Measurements from ENCODE around the gene QKI.

The QKI gene

GRCh38 chr6:163487606-163488005 is 73.1 kb downstream of the QKI start:
- no peak for DNase-seq (ENCODE audit: low read depth)

- DNase-seq (ENCODE audit: low read depth), result no peak
These were observed 75.1 kb downstream of the QKI start for GRCh38 chr6:163489584-163489983.

DNA sequence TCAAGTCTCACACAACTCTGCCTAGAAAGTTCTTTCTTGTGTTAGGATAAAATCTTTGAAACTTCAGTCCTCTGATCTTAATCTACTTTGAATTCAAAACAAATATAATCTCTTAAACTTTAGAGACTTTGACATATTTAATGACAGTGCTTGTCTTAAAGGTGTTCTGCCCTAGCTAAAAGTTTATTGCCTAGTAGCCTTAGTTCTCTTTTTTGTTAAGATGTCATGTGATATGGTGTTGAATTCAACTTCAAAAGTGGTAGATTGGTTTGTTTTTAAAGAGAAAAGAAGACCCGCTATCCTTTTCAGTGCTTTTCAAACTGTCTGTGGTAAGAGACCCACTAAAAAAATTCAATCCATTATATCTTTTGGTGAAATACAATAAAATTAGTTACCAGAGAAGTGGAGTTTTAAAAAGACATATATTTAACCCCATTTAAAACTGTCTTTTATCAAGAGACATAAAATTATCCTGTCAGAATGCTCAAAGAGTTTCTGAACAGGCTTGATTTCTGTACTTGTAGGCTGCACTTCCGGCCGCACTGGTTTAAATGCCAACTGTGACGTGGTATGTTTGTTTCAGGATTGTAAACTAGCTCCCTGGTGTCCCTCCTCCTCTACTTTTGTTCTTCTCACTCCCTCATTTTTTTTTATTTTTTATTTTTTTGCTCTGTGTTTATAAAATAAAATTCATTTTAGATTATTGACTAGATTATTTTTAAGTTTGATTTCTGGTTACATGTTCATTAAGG is 76.5 kb downstream of the QKI start:
- DNase-seq (ENCODE audit: low read depth), result no peak

DNA sequence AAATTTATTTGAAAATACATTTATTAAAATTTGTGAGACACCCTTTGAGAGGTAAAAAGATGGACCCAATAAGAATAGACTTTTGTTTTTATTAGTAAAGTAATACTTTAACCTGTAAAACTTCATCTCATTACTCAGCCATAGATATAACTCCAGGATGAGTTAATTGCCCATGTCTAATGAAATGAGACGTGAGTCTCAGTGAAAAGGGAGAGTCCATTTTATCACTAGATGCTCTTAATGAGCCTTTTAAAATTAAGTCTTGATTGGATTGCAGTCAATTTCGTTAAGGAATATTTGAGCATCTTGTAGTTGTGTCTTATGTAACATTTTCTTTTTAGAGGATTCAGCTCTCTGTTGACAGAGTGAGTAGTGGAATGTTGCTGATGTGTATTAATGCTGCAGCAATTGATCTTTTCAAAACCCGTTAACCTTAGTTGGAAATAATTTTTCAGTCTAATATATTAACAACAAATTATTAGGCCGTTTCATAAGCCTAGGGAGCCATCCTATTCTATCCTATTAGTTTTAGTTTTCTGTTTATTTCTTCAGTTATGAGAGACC is 77.3 kb downstream of the QKI start:
- DNase-seq (ENCODE audit: low read depth), result no peak

DNA sequence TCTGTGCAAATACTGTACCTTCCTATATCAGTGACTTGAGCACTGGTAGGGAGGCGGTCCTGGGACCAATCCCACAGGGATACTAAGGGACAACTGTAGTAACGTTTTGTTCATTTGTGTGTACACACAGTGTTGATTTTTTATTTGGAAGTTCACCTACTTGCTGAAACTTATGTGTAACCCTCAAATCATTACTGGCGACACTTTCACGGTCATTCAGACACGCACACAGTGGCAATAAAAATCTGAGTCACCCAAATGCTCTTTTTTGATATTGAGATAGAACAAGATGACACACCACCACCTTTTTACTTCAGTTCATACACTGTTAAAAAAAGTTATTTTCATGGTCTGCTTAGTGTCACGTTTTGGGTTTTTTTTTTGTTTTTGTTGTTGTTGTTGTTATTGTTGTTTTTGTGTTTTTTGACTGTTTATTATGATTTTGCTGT is 79.8 kb downstream of the QKI start:
- DNase-seq (ENCODE audit: low read depth), result no peak

DNA sequence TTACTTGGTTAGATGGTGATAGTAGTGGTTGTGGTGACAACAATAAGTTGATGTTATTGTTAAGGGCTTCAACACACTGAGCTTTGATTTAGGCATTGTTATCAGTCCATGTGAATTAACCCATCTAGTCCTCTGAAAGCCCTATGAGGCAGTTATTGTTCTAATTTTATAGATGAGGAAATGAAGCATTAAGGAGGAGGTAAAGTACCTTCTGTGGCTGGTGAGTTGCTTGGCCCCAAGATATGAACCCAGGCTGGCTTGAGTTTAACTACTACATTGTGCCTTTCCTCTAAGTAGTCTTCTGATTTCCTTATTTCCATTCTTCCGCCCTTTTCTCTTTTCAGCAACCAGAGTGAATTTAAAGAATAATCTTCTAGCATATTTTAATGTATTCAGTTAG is 81.7 kb downstream of the QKI start:
- DNase-seq (ENCODE audit: low read depth), result no peak

GRCh38 chr6:163500105-163500504 is 85.6 kb downstream of the QKI start:
- no peak for DNase-seq (ENCODE audit: low read depth)

GRCh38 chr6:163501026-163501425 is 86.5 kb downstream of the QKI start:
- no peak for DNase-seq (ENCODE audit: low read depth)

- no peak for DNase-seq (ENCODE audit: low read depth)
These were observed 86.9 kb downstream of the QKI start for GRCh38 chr6:163501439-163501838.

GRCh38 chr6:163504984-163505640 is 90.6 kb downstream of the QKI start:
- DNase-seq (ENCODE audit: low read depth), result no peak

- no peak for DNase-seq (ENCODE audit: low read depth)
These were observed 93.4 kb downstream of the QKI start for GRCh38 chr6:163507965-163508364.

GRCh38 chr6:163513003-163513402 is 98.5 kb downstream of the QKI start:
- DNase-seq (ENCODE audit: low read depth), result no peak

GRCh38 chr6:163513570-163514166 is 99.2 kb downstream of the QKI start:
- no peak for DNase-seq (ENCODE audit: low read depth)

DNA sequence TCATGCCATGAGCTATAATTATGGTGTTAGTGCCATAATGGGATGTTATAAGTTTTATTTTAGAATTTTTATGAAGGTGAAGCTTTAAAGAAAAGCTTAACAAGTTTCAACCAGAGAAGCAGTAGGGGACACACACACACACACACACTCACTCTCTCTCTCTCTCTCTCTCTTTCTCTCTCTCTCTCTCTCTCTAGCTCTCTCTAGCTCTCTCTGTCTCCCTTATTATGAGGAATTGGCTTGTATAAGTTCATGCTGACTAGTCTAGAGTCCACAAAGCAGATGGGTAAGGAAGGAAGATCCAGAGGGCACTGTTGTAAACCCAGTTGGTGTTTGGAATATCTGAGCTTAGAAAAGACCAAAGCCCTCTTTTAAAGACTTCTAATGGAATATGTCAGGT is 102.4 kb downstream of the QKI start:
- DNase-seq (ENCODE audit: low read depth), result no peak

- no peak for DNase-seq (ENCODE audit: low read depth)
These were observed 106.4 kb downstream of the QKI start for GRCh38 chr6:163520956-163521355.

DNA sequence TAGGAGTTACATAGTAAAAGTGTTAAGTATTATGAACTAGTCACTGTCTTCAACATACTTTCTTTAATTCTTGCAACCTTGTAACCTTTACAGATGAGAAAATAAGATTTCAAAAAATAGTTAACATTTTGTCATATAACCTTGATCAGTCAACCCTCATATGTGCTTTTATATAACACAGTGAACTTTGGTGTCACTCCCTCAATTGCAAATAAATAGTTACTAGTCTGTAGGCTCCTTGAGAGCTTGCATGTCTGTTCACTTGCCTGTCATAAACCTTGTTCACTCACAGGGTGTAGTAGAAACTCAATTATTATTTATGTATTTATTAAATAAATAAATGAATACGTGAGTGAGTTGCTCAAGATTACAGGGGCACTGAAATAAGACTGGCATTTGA is 107.5 kb downstream of the QKI start:
- DNase-seq (ENCODE audit: low read depth), result no peak

- DNase-seq (ENCODE audit: low read depth), result no peak
These were observed 111.4 kb downstream of the QKI start for GRCh38 chr6:163525926-163526325.

DNA sequence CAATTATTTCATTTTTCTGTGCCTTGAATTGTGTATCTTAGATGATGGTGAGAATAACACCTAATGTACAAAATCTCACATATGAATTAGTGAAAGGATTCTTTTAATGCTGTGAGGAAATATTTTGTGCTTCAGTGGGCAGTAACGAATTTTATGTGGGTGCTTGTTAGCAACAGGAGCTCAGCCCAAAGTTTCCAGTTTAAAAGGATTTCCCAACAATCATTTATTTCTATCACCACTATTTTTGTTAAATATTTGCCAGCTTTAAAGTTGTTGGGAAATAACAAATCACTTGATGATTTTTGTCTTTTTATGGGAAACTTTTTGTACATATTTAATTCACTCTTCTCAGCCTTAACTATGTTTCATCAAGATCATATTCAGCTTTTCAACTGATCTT is 111.8 kb downstream of the QKI start:
- no peak for DNase-seq (ENCODE audit: low read depth)

- DNase-seq (ENCODE audit: low read depth), result no peak
These were observed 112.8 kb downstream of the QKI start for GRCh38 chr6:163527291-163527690.

- no peak for DNase-seq (ENCODE audit: low read depth)
These were observed 115.1 kb downstream of the QKI start for GRCh38 chr6:163529605-163530004.

DNA sequence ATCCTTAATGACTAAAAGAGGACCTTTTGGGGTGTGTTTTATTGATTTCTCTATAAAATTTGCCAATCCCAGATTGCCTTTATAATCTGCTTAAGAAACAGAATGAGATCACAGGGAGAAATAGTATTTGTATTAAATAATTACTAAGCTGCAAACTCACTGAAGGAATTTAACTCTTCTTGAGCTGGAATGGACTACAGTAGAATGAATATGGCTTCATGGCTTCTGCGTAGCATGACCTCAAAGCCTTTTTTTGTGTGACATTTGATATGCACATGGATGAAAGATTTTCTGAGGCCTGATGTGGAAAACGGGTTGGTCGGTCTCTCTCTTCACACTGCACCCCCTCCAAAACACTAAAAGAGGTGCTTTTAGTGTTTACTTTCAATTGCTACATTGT is 115.9 kb downstream of the QKI start:
- no peak for DNase-seq (ENCODE audit: low read depth)

GRCh38 chr6:163531122-163531521 is 116.6 kb downstream of the QKI start:
- DNase-seq (ENCODE audit: low read depth), result no peak

DNA sequence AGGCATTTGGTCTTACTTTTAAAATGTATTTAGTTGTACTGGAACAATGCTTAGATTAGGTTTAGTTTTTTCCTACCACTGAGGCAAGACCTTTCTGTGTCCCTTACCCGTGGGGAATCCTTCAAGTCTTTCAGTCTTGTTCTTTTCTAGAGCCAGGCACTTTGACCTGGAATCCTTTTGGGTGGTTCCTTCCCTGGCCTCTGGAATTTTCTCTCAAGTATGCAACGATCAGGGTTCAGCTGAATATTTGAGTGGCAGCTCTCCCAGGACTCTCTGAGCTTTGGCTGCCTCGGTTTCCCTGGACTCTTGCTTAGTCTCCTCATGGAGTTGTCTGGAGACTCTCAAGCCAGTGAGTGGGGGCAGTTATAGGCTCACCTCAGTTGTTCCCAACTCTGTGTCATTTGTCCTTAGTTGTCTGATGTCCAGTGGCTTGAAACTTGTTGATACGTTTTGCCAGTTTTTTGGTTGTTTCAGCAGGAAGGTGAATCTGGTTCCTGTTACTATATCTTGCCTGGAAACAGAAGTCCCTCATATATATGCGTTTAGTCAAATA is 118.1 kb downstream of the QKI start:
- DNase-seq (ENCODE audit: low read depth), result no peak

Measured in stimulated activated CD4-positive, alpha-beta T cell treated with anti-CD3 and anti-CD28 coated beads, Interleukin-2, amount 100 ng/mL, for 4 hours (primary cell).